LNCAP (cell line): ENCODE measurements around the gene ABHD14A.
A peak's percentile ranks its signal among the peaks of the same experiment; 100 is the strongest.

Source experiments
- TF ChIP-seq, protein P1 (sequence below): fragments of 450-650 bp; IDR thresholded peaks from 2 replicates; pipeline ENCODE4 v1.5.1; 2017; ENCODE audit warnings: mild to moderate bottlenecking

ABHD14A gene

DNA sequence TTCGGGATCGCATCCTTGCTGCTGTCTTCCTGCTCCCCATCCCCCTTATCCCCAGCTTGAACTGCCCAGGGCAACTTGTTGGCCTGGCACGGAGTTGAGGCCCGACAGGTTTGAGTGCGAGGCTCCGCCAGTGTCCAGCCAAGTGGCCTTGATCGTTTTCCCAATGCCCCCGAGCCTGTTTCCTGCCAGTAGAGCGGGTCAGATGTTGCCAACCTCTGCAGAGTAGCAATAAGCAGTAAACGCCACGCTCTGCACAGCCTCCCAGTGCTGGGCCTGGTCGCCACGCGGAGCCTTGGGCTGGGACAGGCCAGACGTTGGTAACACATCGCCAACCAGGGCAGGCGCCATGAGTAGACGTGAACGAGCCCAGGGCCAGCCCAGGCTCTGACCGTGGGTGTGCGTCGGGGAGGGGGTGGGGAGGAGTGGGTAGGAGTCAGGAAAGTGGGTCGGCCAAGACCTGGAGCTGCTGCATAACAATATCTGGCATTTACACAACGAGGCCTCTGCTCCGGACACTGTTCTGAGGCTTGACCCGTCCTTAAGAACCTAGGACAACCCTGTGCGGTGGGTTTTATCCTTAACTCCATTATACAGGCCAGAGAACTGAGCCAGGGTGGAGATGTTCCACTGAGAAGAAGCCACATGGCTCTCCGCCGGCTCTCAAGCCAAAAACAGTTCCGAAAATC, 444 bp upstream of the ABHD14A start:
- TF ChIP-seq, protein P1, sequence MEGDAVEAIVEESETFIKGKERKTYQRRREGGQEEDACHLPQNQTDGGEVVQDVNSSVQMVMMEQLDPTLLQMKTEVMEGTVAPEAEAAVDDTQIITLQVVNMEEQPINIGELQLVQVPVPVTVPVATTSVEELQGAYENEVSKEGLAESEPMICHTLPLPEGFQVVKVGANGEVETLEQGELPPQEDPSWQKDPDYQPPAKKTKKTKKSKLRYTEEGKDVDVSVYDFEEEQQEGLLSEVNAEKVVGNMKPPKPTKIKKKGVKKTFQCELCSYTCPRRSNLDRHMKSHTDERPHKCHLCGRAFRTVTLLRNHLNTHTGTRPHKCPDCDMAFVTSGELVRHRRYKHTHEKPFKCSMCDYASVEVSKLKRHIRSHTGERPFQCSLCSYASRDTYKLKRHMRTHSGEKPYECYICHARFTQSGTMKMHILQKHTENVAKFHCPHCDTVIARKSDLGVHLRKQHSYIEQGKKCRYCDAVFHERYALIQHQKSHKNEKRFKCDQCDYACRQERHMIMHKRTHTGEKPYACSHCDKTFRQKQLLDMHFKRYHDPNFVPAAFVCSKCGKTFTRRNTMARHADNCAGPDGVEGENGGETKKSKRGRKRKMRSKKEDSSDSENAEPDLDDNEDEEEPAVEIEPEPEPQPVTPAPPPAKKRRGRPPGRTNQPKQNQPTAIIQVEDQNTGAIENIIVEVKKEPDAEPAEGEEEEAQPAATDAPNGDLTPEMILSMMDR: peak; percentile 26; the same call in 1 of the 2 replicates

DNA sequence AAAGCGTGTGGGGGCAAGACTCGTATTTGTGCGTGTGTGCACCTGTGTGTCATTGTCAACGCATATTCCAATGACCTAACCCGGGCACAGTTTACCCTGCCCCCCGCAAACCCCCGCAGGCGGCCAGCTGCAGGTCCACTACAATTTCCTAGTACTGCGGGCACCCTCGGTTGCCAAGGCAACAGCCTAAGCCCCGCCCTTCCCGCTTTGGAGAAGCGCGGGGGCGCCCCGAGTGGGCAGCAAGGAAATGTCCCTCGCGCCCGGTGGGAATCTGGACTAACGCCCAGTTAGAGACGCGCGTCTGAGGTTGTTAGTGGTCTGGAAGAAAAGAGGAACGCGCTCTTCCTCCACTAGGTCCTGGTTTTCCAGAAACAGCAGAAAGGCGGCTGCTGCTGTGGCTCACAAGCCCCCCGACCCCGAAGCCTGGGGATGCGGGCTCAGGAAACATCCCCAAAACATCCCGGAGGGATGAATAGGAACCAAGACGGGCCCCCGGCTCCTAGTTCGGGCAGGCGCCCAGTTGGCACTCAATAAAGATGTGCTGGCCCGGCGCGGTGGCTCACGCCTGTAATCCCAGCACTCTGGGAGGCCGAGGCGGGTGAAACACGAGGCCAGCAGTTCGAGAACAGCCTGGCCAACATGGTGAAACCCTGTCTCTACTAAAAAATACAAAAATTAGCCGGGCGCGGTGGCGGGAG, 1.1 kb downstream of the ABHD14A start:
- TF ChIP-seq, protein P1: no peak

DNA sequence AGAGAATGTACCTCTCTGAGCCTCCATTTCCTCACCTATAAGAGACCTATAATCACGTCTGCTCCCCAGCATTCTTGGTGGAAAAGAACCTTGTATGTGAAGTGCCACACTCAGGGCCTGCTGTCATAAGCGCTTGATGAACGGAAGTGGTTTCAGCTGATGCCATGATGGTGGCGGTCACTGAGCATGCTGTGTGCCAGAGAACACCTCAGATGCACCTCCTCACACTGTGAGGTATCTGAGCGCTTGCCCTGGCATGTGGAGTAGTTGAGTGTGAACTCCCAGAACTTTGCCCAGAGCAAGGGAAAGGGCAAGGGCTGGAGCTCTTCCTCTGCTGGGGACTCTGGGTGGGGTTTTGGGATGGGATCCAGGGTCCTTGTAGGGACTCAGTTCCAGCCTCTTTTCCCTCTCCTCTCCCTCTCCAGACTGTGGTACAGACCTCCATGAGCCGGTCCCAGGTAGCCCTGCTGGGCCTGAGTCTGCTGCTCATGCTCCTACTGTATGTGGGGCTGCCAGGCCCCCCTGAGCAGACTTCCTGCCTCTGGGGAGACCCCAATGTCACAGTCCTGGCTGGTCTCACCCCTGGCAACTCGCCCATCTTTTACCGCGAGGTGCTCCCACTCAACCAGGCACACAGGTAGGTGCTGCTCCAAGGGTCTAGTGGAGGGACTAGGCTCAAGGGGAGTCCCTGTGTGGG, 2.7 kb downstream of the ABHD14A start:
- TF ChIP-seq, protein P1: no peak

DNA sequence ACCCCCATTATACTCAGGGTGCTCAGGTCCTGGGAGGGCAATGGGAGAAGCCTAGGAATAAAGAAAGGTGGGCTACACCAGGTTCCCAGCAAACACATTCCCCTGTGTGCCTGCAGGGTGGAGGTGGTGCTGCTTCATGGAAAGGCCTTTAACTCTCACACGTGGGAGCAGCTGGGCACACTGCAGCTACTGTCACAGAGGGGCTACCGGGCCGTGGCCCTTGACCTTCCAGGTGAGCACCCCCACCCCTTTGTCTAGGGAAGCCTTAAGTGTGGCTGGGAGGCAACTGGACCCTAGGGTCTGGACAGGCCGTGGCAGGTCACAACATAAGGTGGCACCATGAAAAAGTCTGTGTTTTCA, 3.3 kb downstream of the ABHD14A start:
- TF ChIP-seq, protein P1: no peak

DNA sequence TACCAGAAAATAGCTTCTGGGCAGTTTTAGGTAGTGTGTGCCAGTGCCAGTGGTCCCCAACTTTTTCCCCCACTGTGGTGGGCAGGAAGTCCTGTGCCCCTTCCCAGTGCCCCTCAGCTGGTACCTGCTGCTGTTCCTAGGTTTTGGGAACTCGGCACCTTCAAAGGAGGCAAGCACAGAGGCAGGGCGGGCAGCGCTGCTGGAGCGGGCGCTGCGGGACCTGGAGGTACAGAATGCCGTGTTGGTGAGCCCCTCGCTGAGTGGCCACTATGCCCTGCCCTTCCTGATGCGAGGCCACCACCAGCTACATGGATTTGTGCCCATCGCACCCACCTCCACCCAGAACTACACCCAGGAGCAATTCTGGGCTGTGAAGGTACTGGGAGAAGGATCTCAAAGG, 5.4 kb downstream of the ABHD14A start:
- TF ChIP-seq, protein P1: no peak

DNA sequence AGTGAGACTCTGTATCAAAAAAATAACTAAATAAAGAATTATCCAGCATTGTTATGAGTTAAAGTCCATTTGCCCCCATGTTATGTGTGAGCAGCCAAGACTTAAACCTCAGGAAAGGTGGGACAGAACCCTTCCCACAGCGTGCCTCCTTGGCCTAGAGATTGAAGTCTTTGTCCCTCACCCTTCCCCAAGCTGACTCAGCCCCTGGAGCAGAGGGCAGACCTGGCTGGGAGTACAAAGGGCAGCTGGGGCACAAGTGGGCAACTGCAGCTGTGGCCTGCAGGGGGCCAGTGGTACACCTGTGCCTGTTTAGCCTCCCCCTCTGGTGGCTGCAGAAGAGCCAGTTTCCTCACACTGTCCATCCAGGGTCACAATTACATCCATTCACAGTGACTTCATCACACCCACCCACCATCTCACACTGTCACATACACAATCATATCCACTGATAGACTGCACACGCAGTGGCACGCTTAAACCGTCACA, 7.5 kb downstream of the ABHD14A start:
- TF ChIP-seq, protein P1: peak; percentile 67

DNA sequence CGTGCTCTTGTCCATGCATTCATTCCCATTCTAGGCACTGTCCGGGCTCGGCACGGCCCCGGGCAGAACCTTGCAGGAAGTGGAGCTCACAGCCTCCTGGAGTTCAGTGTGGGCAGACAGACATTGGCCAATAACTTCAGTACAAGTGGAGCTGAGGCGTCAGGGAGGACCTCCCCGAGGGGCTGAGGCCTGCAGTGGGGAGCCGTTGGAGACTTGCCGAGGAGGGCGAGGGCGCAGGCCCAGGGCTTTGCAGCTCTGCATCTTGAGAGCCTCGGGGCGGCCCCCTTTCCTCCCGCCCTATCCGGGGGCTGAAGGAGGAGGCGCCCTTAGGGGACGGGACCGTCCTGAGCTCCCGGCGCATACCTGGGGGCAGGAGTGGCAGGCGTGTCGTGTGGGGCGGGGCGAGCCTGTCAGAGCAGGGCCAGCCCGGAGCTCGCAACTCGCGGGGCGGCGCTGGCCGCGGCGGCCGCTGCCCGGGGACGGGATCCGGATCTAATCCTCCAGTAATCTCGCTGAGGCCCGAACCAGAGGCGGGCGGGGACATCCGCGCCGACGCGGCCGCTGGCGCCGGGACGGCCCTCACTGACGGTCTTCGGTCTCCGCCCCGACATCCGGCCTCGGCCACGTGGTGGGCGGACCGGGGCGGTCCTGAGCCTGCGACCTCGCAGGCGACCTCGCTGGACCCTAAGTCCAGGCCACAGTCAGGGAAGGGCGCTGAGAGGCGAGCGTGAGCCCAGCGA, 8.1 kb downstream of the ABHD14A start, which contains the start of gene ACY1:
Gene ACY1, plus strand, starts transcription at position 698 of the 740 bp plus-strand sequence. CDS start 530 bp downstream, outside the sequence.
- TF ChIP-seq, protein P1: no peak; the same call in 1 of the 2 replicates
